ENCODE results near the gene STMP1.

The STMP1 gene

GRCh38 chr7:135683609-135684008 lies 21.3 kb downstream of the STMP1 start:
- Histone ChIP-seq H4K91ac (ENCODE audit: low read depth, low read length, poor library complexity) (no peak overlapping the region), H4K8ac (ENCODE audit: low read depth, low read length) (no peak overlapping the region), H3K18ac (ENCODE audit: low read length) (no peak overlapping the region), H2BK5ac (ENCODE audit: low read length) (no peak overlapping the region), H3K27ac (replicated peaks; ENCODE audit: low read length) (no peak overlapping the region), H2BK120ac (ENCODE audit: low read depth, low read length) (no peak overlapping the region), H2AK5ac (ENCODE audit: low read depth, low read length) (no peak overlapping the region), H3K4ac (ENCODE audit: low read length) (no peak overlapping the region), H2AFZ (ENCODE audit: low read length) (no peak overlapping the region), H3K4me2 (ENCODE audit: insufficient read depth, low read length, poor library complexity, severe bottlenecking) (no peak overlapping the region), H3K36me3 (replicated peaks in 1 of 2; ENCODE audit: control insufficient read depth in 2 of 2, insufficient read depth in 2 of 2, low read length in 2 of 2) (peaks cover 9 to 48% of the 10 kb centered on the region in 2 donors), H3K14ac (ENCODE audit: low read length) (no peak overlapping the region), H3K27me3 (ENCODE audit: control insufficient read depth in 3 of 3, insufficient read depth in 3 of 3, low read depth in 1 of 3, low read length in 3 of 3) (no peaks in the 10 kb centered on the region), H3K4me3 (ENCODE audit: low read length in 2 of 2) (no peak overlapping the region), H3K9ac (ENCODE audit: low read depth, low read length, poor library complexity) (no peak overlapping the region), H3K9me3 (replicated peaks in 1 of 2; ENCODE audit: control insufficient read depth in 2 of 2, insufficient read depth in 1 of 2, low read depth in 1 of 2, low read length in 2 of 2) (no peaks in the 10 kb centered on the region), H3K23ac (ENCODE audit: low read depth, low read length, poor library complexity) (no peak overlapping the region), H3K79me1 (ENCODE audit: low read depth, low read length) (peaks cover 4% of the 10 kb centered on the region), H2BK12ac (ENCODE audit: low read length) (no peak overlapping the region), H2BK15ac (ENCODE audit: low read length) (no peak overlapping the region), H3K4me1 (ENCODE audit: control insufficient read depth in 2 of 2, insufficient read depth in 1 of 2, low read depth in 1 of 2, low read length in 2 of 2) (no peaks in the 10 kb centered on the region)
- WGBS, 2 donors (ENCODE audit: extremely low coverage in 2 of 2, insufficient read length in 2 of 2, insufficient replicate concordance in 1 of 2), result no CpG with 5 or more reads among the region's 3 CpGs
- no peak for DNase-seq (ENCODE audit: low spot score)

- no peak overlapping the region for H3K23ac ChIP-seq (ENCODE audit: low read depth, low read length, poor library complexity)
- no peak overlapping the region for H3K4me2 ChIP-seq (ENCODE audit: insufficient read depth, low read length, poor library complexity, severe bottlenecking)
- H3K9me3 ChIP-seq (replicated peaks in 1 of 2; ENCODE audit: control insufficient read depth in 2 of 2, insufficient read depth in 1 of 2, low read depth in 1 of 2, low read length in 2 of 2), result no peaks in the 10 kb centered on the region
- no peak overlapping the region for H3K4me3 ChIP-seq (ENCODE audit: low read length in 2 of 2)
- no peak overlapping the region for H3K18ac ChIP-seq (ENCODE audit: low read length)
- peaks cover 9 to 47% of the 10 kb centered on the region in 2 donors for H3K36me3 ChIP-seq (replicated peaks in 1 of 2; ENCODE audit: control insufficient read depth in 2 of 2, insufficient read depth in 2 of 2, low read length in 2 of 2)
- H2AK5ac ChIP-seq (ENCODE audit: low read depth, low read length), result no peak overlapping the region
- H3K79me1 ChIP-seq (ENCODE audit: low read depth, low read length), result peaks cover 4% of the 10 kb centered on the region
- no peaks in the 10 kb centered on the region for H3K27me3 ChIP-seq (ENCODE audit: control insufficient read depth in 3 of 3, insufficient read depth in 3 of 3, low read depth in 1 of 3, low read length in 3 of 3)
- H2BK120ac ChIP-seq (ENCODE audit: low read depth, low read length), result no peak overlapping the region
- no peak overlapping the region for H3K4ac ChIP-seq (ENCODE audit: low read length)
- DNase-seq (ENCODE audit: low spot score), result no peak
- WGBS, 2 donors (ENCODE audit: extremely low coverage in 2 of 2, insufficient read length in 2 of 2, insufficient replicate concordance in 1 of 2), result no CpG with 5 or more reads among the region's 3 CpGs
- H4K8ac ChIP-seq (ENCODE audit: low read depth, low read length), result no peak overlapping the region
- no peak overlapping the region for H2AFZ ChIP-seq (ENCODE audit: low read length)
- no peaks in the 10 kb centered on the region for H3K4me1 ChIP-seq (ENCODE audit: control insufficient read depth in 2 of 2, insufficient read depth in 1 of 2, low read depth in 1 of 2, low read length in 2 of 2)
- no peak overlapping the region for H2BK15ac ChIP-seq (ENCODE audit: low read length)
- no peak overlapping the region for H3K9ac ChIP-seq (ENCODE audit: low read depth, low read length, poor library complexity)
- no peak overlapping the region for H3K14ac ChIP-seq (ENCODE audit: low read length)
- H3K27ac ChIP-seq (replicated peaks; ENCODE audit: low read length), result no peak overlapping the region
- no peak overlapping the region for H4K91ac ChIP-seq (ENCODE audit: low read depth, low read length, poor library complexity)
- no peak overlapping the region for H2BK5ac ChIP-seq (ENCODE audit: low read length)
- no peak overlapping the region for H2BK12ac ChIP-seq (ENCODE audit: low read length)
Observed at GRCh38 chr7:135684136-135684535, 21.8 kb downstream of the STMP1 start.

GRCh38 chr7:135684699-135685098 lies 22.4 kb downstream of the STMP1 start:
- Histone ChIP-seq H3K4me2 (ENCODE audit: insufficient read depth, low read length, poor library complexity, severe bottlenecking) (no peak overlapping the region), H2BK15ac (ENCODE audit: low read length) (no peak overlapping the region)
- no CpG with 5 or more reads among the region's 5 CpGs for WGBS, 2 donors (ENCODE audit: extremely low coverage in 2 of 2, insufficient read length in 2 of 2, insufficient replicate concordance in 1 of 2)

GRCh38 chr7:135685306-135686084 lies 23.2 kb downstream of the STMP1 start:
- Histone ChIP-seq H3K36me3 (replicated peaks in 1 of 2; ENCODE audit: control insufficient read depth in 2 of 2, insufficient read depth in 2 of 2, low read length in 2 of 2) (peaks cover 10 to 47% of the 10 kb centered on the region in 2 donors), H3K9me3 (replicated peaks in 1 of 2; ENCODE audit: control insufficient read depth in 2 of 2, insufficient read depth in 1 of 2, low read depth in 1 of 2, low read length in 2 of 2) (no peaks in the 10 kb centered on the region), H2BK5ac (ENCODE audit: low read length) (no peak overlapping the region), H2AFZ (ENCODE audit: low read length) (no peak overlapping the region), H2BK120ac (ENCODE audit: low read depth, low read length) (no peak overlapping the region), H3K27me3 (ENCODE audit: control insufficient read depth in 3 of 3, insufficient read depth in 3 of 3, low read depth in 1 of 3, low read length in 3 of 3) (no peaks in the 10 kb centered on the region), H2AK5ac (ENCODE audit: low read depth, low read length) (no peak overlapping the region), H3K18ac (ENCODE audit: low read length) (no peak overlapping the region), H4K8ac (ENCODE audit: low read depth, low read length) (peak overlapping the region; percentile 84), H3K23ac (ENCODE audit: low read depth, low read length, poor library complexity) (no peak overlapping the region), H3K14ac (ENCODE audit: low read length) (peak overlapping the region; percentile 63), H3K4me1 (ENCODE audit: control insufficient read depth in 2 of 2, insufficient read depth in 1 of 2, low read depth in 1 of 2, low read length in 2 of 2) (peaks cover 0 to 1% of the 10 kb centered on the region in 2 donors), H3K4me3 (ENCODE audit: low read length in 2 of 2) (no peak overlapping the region), H2BK12ac (ENCODE audit: low read length) (no peak overlapping the region), H3K4ac (ENCODE audit: low read length) (no peak overlapping the region), H4K91ac (ENCODE audit: low read depth, low read length, poor library complexity) (no peak overlapping the region), H3K27ac (replicated peaks; ENCODE audit: low read length) (no peak overlapping the region), H3K9ac (ENCODE audit: low read depth, low read length, poor library complexity) (peak overlapping the region; percentile 31), H3K4me2 (ENCODE audit: insufficient read depth, low read length, poor library complexity, severe bottlenecking) (no peak overlapping the region), H3K79me1 (ENCODE audit: low read depth, low read length) (peaks cover 4% of the 10 kb centered on the region), H2BK15ac (ENCODE audit: low read length) (no peak overlapping the region)
- WGBS, 2 donors (ENCODE audit: extremely low coverage in 2 of 2, insufficient read length in 2 of 2, insufficient replicate concordance in 1 of 2), result no CpG with 5 or more reads among the region's 9 CpGs
- DNase-seq (ENCODE audit: low spot score), result no peak

More at GRCh38 chr7:135684699-135685098, 22.4 kb downstream of the STMP1 start:
- Histone ChIP-seq H4K91ac (ENCODE audit: low read depth, low read length, poor library complexity) (no peak overlapping the region), H3K36me3 (replicated peaks in 1 of 2; ENCODE audit: control insufficient read depth in 2 of 2, insufficient read depth in 2 of 2, low read length in 2 of 2) (peaks cover 10 to 47% of the 10 kb centered on the region in 2 donors), H2BK12ac (ENCODE audit: low read length) (no peak overlapping the region), H2BK120ac (ENCODE audit: low read depth, low read length) (no peak overlapping the region), H2AFZ (ENCODE audit: low read length) (no peak overlapping the region), H3K9ac (ENCODE audit: low read depth, low read length, poor library complexity) (peak overlapping the region; percentile 31), H3K4ac (ENCODE audit: low read length) (no peak overlapping the region), H3K79me1 (ENCODE audit: low read depth, low read length) (peaks cover 4% of the 10 kb centered on the region), H3K27ac (replicated peaks; ENCODE audit: low read length) (no peak overlapping the region), H3K18ac (ENCODE audit: low read length) (no peak overlapping the region), H2AK5ac (ENCODE audit: low read depth, low read length) (no peak overlapping the region), H3K23ac (ENCODE audit: low read depth, low read length, poor library complexity) (no peak overlapping the region), H3K14ac (ENCODE audit: low read length) (no peak overlapping the region), H3K9me3 (replicated peaks in 1 of 2; ENCODE audit: control insufficient read depth in 2 of 2, insufficient read depth in 1 of 2, low read depth in 1 of 2, low read length in 2 of 2) (no peaks in the 10 kb centered on the region), H2BK5ac (ENCODE audit: low read length) (no peak overlapping the region), H4K8ac (ENCODE audit: low read depth, low read length) (no peak overlapping the region), H3K27me3 (ENCODE audit: control insufficient read depth in 3 of 3, insufficient read depth in 3 of 3, low read depth in 1 of 3, low read length in 3 of 3) (no peaks in the 10 kb centered on the region), H3K4me1 (ENCODE audit: control insufficient read depth in 2 of 2, insufficient read depth in 1 of 2, low read depth in 1 of 2, low read length in 2 of 2) (no peaks in the 10 kb centered on the region), H3K4me3 (ENCODE audit: low read length in 2 of 2) (no peak overlapping the region)
- DNase-seq (ENCODE audit: low spot score), result no peak

Data from neuronal stem cell (in vitro differentiated cells).